GM12875 (cell line): ENCODE measurements around the gene ADGRL3.

Experiments used
- H3K4me3 ChIP-seq: one replicate; pipeline ENCODE4 v1.5.1; 2011; ENCODE audit warnings: low read depth, low read length, control low read depth
- CTCF ChIP-seq: IDR thresholded peaks from 2 replicates; pipeline ENCODE4 v1.5.1; 2011; ENCODE audit warnings: low read depth, mild to moderate bottlenecking, control low read depth, inconsistent platforms, low read length, moderate library complexity, borderline replicate concordance; ENCODE audit not compliant: insufficient read depth

Gene ADGRL3

GRCh38 chr4:61549336-61549735 is 349.2 kb downstream of the ADGRL3 start:
- H3K4me3 ChIP-seq = no peak overlapping the region
- TF ChIP-seq CTCF = no peak

DNA sequence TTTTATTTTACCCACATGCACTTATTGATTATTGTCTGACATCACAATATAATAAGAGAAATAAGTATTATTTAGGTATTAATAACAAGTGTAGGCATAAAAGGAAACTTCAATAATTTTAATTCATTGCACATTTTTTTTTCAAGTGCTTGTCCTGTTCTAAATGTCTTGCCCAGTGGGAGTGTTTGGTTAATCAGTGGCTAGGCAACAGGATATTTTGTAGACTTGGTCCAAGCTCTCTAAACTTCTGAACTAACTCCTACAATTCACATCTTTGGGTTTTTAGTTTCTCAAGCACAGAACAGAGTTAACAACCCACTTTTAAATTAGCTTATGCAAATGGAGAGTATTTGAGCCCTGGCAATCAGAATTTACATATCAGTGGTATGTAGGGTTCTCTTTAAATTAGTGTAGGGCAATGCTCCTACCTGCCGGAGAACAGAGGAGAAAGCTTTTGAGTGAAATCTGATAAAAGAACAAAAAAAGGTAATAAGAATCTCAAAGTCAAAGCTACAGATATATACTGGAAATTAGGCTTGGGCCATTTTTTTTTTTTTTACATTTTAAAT is 353.5 kb downstream of the ADGRL3 start:
- H3K4me3 ChIP-seq = no peak overlapping the region

GRCh38 chr4:61555789-61556188 is 355.7 kb downstream of the ADGRL3 start:
- H3K4me3 ChIP-seq = no peak overlapping the region
- no peak for TF ChIP-seq CTCF

More for the DNA sequence above, 353.5 kb downstream of the ADGRL3 start:
- TF ChIP-seq CTCF = no peak

- TF ChIP-seq CTCF = no peak
- H3K4me3 ChIP-seq = no peak overlapping the region
These were observed 356.2 kb downstream of the ADGRL3 start for GRCh38 chr4:61556277-61556676.

DNA sequence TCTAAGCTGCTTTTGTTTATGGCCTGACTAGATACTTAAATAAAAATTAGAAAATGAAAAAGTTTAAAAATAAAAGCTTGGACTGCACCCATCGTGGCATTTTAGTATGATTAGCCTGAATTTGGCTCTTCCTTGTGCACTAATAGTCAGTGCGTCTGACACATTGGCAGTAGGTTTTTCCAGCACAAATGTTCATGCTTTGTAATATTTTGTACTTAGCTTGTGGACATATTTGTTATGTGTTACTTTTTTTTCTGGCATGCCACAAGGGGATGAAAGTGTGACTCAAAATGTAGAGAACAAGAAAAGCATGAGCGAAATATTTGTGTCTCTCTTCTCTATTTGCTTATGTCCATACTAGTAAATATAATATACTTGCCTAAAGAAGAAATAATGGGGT is 359.3 kb downstream of the ADGRL3 start:
- no peak overlapping the region for H3K4me3 ChIP-seq
- TF ChIP-seq CTCF = no peak

DNA sequence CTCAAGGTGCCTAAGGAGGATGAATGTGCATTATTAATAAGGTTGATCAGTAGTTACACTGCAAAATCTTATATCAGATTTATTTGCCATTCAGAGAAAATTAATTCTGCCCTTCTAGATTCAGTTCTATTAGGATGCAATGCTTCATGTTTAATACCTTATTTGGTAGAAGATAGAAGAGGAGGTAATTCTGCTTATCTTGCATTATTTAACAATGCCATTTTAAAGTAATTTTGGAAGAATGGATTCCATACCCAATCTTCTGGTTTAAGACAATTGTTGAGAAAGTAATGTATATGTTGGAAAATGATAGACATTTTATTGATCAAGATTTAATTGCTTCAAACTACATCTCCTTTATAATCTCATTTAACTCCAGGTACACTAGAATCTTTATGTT is 360.9 kb downstream of the ADGRL3 start:
- no peak overlapping the region for H3K4me3 ChIP-seq
- no peak for TF ChIP-seq CTCF

DNA sequence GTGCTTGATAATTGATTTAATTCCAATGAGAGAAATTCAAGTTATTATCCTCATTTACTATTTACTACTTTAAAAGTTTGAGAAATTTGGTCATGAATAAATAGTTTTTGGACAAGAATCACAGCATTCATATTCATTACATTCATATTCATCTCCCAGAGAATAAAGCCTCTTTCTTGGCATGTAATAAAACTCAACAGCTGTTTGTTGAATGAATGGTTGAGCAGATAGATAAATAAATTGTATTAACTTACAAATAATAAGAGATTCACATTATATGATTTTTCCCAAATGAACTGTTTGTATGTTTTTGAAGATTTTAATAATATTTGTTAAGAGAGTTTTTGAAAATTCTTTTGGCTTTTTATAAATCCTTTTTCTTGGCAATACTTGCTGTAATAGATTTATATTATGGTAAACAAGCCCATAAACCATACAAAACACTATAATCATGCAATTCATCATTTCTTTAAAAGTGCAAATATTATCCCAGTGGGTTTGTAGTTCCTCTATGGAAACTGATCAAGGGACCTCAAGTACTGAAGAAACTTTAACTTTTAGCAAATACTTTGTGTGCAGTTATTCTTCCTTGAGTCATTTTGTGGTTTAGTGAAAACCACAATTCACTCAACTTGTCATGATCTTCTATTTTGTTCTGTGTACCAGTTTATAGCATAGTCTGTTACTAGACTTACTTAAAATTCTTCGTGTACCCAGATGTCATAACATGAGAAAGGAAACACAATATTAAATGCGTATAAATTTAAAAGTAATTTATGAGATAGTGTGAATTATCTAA is 371.8 kb downstream of the ADGRL3 start:
- no peak overlapping the region for H3K4me3 ChIP-seq
- no peak for TF ChIP-seq CTCF
